Nephron (organoid): ENCODE results near the gene TMEM132A.

Source experiments
- H3K27ac Mint-ChIP-seq, 3 experiments: 2 replicates each; pipeline ENCODE4 v1.8.0; 2020; ENCODE audit warnings: mixed read lengths in 3 of 3, mild to moderate bottlenecking in 2 of 3, moderate library complexity in 1 of 3
- H3K27me3 Mint-ChIP-seq: 2 replicates; pipeline ENCODE4 v1.8.0; 2021; ENCODE audit warnings: low read depth, mild to moderate bottlenecking, moderate library complexity, mixed read lengths
- H3K36me3 Mint-ChIP-seq: 2 replicates; pipeline ENCODE4 v1.8.0; 2020; ENCODE audit warnings: low read depth, mixed read lengths
- H3K4me1 Mint-ChIP-seq: 2 replicates; pipeline ENCODE4 v1.8.0; 2020; ENCODE audit warnings: mixed read lengths
- H3K4me3 Mint-ChIP-seq, 3 experiments: 2 replicates each; pipeline ENCODE4 v1.8.0; 2020; ENCODE audit warnings: mild to moderate bottlenecking in 3 of 3, mixed read lengths in 3 of 3, moderate library complexity in 2 of 3
- H3K9me3 Mint-ChIP-seq: 2 replicates; pipeline ENCODE4 v1.8.0; 2020; ENCODE audit warnings: mixed read lengths
- CTCF ChIP-seq, 3 experiments: fragments of 200-600 bp; sonication (generic); IDR thresholded peaks; one replicate each; pipeline ENCODE4 v1.5.0; 2021; ENCODE audit warnings: antibody characterized with exemption in 3 of 3; ENCODE audit not compliant: unreplicated experiment in 3 of 3

TMEM132A gene

GRCh38 chr11:60951904-60952741, 27.9 kb downstream of the TMEM132A start, which contains the start of gene SLC15A3:
TSS of gene SLC15A3 (minus strand) at chr11:60952176. CDS start at chr11:60951551, 625 bp downstream.
- Mint-ChIP-seq H3K9me3 (no peaks in the 10 kb centered on the region), H3K27ac (peak within 1 kb of the TSS; percentile 41 to 92 (median 75)), H3K36me3 (no peaks in the 10 kb centered on the region), H3K27me3 (peaks cover 28% of the 10 kb centered on the region), H3K4me3 (peak within 1 kb of the TSS; percentile 65 to 79 (median 77)), H3K4me1 (peaks cover 34% of the 10 kb centered on the region)
- no peak for TF ChIP-seq CTCF (IDR thresholded peaks at IDR 0.05; ENCODE audit: unreplicated experiment in 3 of 3)

GRCh38 chr11:60952742-60953170, 28.5 kb downstream of the TMEM132A start:
- H3K4me3 Mint-ChIP-seq: peak overlapping the region; percentile 49 to 65 (median 55)
- H3K27me3 Mint-ChIP-seq: peaks cover 28% of the 10 kb centered on the region
- no peaks in the 10 kb centered on the region for H3K36me3 Mint-ChIP-seq
- H3K9me3 Mint-ChIP-seq: no peaks in the 10 kb centered on the region
- H3K27ac Mint-ChIP-seq: peak overlapping the region in 2 of 3 experiments; percentile 41 to 92
- TF ChIP-seq CTCF (IDR thresholded peaks at IDR 0.05; ENCODE audit: unreplicated experiment in 3 of 3): no peak
- H3K4me1 Mint-ChIP-seq: peaks cover 28% of the 10 kb centered on the region

- peaks cover 18% of the 10 kb centered on the region for H3K4me1 Mint-ChIP-seq
- no peaks in the 10 kb centered on the region for H3K36me3 Mint-ChIP-seq
- peaks cover 21% of the 10 kb centered on the region for H3K27me3 Mint-ChIP-seq
- no peak overlapping the region for H3K4me3 Mint-ChIP-seq
- peak overlapping the region in 1 of 3 experiments; percentile 51 for H3K27ac Mint-ChIP-seq
- no peak for TF ChIP-seq CTCF (IDR thresholded peaks at IDR 0.05; ENCODE audit: unreplicated experiment in 3 of 3)
- no peaks in the 10 kb centered on the region for H3K9me3 Mint-ChIP-seq
These were observed 29.5 kb downstream of the TMEM132A start for GRCh38 chr11:60953781-60954180.

GRCh38 chr11:60954421-60954820, 30.2 kb downstream of the TMEM132A start:
- Mint-ChIP-seq H3K27ac (no peak overlapping the region), H3K36me3 (no peaks in the 10 kb centered on the region), H3K27me3 (peaks cover 18% of the 10 kb centered on the region), H3K4me3 (no peak overlapping the region), H3K9me3 (no peaks in the 10 kb centered on the region), H3K4me1 (peaks cover 13% of the 10 kb centered on the region)
- TF ChIP-seq CTCF (IDR thresholded peaks at IDR 0.05; ENCODE audit: unreplicated experiment in 3 of 3): no peak

GRCh38 chr11:60955571-60955970, 31.3 kb downstream of the TMEM132A start:
- Mint-ChIP-seq H3K4me1 (peaks cover 4% of the 10 kb centered on the region), H3K27ac (no peak overlapping the region), H3K9me3 (no peaks in the 10 kb centered on the region), H3K4me3 (no peak overlapping the region), H3K36me3 (no peaks in the 10 kb centered on the region), H3K27me3 (peaks cover 10% of the 10 kb centered on the region)
- TF ChIP-seq CTCF (IDR thresholded peaks at IDR 0.05; ENCODE audit: unreplicated experiment in 3 of 3): no peak
